Type B pancreatic cell (in vitro differentiated cells): ENCODE measurements around the gene IL24. TPM values are rescaled to one million over a fixed set of nuclear protein-coding genes. Genes with fewer than 3 reads are reported as not detected.

Experiments used
- DNase-seq: peaks from one replicate; pipeline ENCODE4 v3.0.0; 2021; ENCODE audit warnings: mixed read lengths; ENCODE audit not compliant: unreplicated experiment; ENCODE audit errors: extremely low spot score
- H3K27ac Mint-ChIP-seq: 2 replicates; pipeline ENCODE4 v1.8.0; 2021; ENCODE audit warnings: mild to moderate bottlenecking, mixed read lengths
- H3K27me3 Mint-ChIP-seq: 2 replicates; pipeline ENCODE4 v1.8.0; 2021; ENCODE audit warnings: mixed read lengths
- H3K36me3 Mint-ChIP-seq: 2 replicates; pipeline ENCODE4 v1.8.0; 2021; ENCODE audit warnings: mixed read lengths
- H3K4me1 Mint-ChIP-seq: one replicate; pipeline ENCODE4 v1.8.0; 2021; ENCODE audit warnings: mixed read lengths; ENCODE audit not compliant: unreplicated experiment
- H3K4me3 Mint-ChIP-seq: 2 replicates; pipeline ENCODE4 v1.8.0; 2021; ENCODE audit warnings: mild to moderate bottlenecking, mixed read lengths
- H3K9me3 Mint-ChIP-seq: 2 replicates; pipeline ENCODE4 v1.8.0; 2021; ENCODE audit warnings: mixed read lengths
- CTCF ChIP-seq: fragments of 200-600 bp; sonication (generic); conservative IDR thresholded peaks from 2 replicates; pipeline ENCODE4 v1.5.0; 2021; ENCODE audit warnings: antibody characterized with exemption, mild to moderate bottlenecking
- total RNA-seq: library from RNA; stranded (reverse); gene quantifications from 2 replicates; pipeline ENCODE4 v1.2.1, GENCODE V29; 2021; ENCODE audit warnings: low replicate concordance

The IL24 gene
- total RNA-seq, 1 donor from 2014 or later = not detected

- Mint-ChIP-seq H3K9me3 (no peaks in the 10 kb centered on the region), H3K27me3 (peaks cover 4% of the 10 kb centered on the region), H3K4me3 (no peak overlapping the region), H3K27ac (no peak overlapping the region), H3K36me3 (no peaks in the 10 kb centered on the region), H3K4me1 (no peaks in the 10 kb centered on the region)
- DNase-seq = no peak
- TF ChIP-seq CTCF = peak; percentile 27
These were observed 34.5 kb downstream of the IL24 start for GRCh38 chr1:206931709-206932108.

GRCh38 chr1:206932177-206932576 lies 34.9 kb downstream of the IL24 start:
- peaks cover 4% of the 10 kb centered on the region for H3K27me3 Mint-ChIP-seq
- no peaks in the 10 kb centered on the region for H3K9me3 Mint-ChIP-seq
- no peak overlapping the region for H3K27ac Mint-ChIP-seq
- no peak for TF ChIP-seq CTCF
- H3K4me1 Mint-ChIP-seq = no peaks in the 10 kb centered on the region
- no peaks in the 10 kb centered on the region for H3K36me3 Mint-ChIP-seq
- no peak for DNase-seq
- no peak overlapping the region for H3K4me3 Mint-ChIP-seq

- Mint-ChIP-seq H3K36me3 (no peaks in the 10 kb centered on the region), H3K4me3 (no peak overlapping the region)
These were observed 36.2 kb downstream of the IL24 start for GRCh38 chr1:206933333-206933945.

GRCh38 chr1:206935491-206936067 lies 38.3 kb downstream of the IL24 start:
- no peaks in the 10 kb centered on the region for H3K9me3 Mint-ChIP-seq
- peaks cover 4% of the 10 kb centered on the region for H3K27me3 Mint-ChIP-seq
- H3K4me3 Mint-ChIP-seq = no peak overlapping the region
- no peaks in the 10 kb centered on the region for H3K36me3 Mint-ChIP-seq
- DNase-seq = no peak
- H3K4me1 Mint-ChIP-seq = no peaks in the 10 kb centered on the region
- peak; percentile 70 for TF ChIP-seq CTCF
- no peak overlapping the region for H3K27ac Mint-ChIP-seq

More at GRCh38 chr1:206933333-206933945, 36.2 kb downstream of the IL24 start:
- peak; percentile 69 for TF ChIP-seq CTCF
- Mint-ChIP-seq H3K4me1 (no peaks in the 10 kb centered on the region), H3K27me3 (peaks cover 4% of the 10 kb centered on the region), H3K27ac (no peak overlapping the region), H3K9me3 (no peaks in the 10 kb centered on the region)
- DNase-seq = no peak

- no peak overlapping the region for H3K27ac Mint-ChIP-seq
- DNase-seq = no peak
- no peaks in the 10 kb centered on the region for H3K27me3 Mint-ChIP-seq
- H3K9me3 Mint-ChIP-seq = no peaks in the 10 kb centered on the region
- no peaks in the 10 kb centered on the region for H3K4me1 Mint-ChIP-seq
- no peaks in the 10 kb centered on the region for H3K36me3 Mint-ChIP-seq
- no peak overlapping the region for H3K4me3 Mint-ChIP-seq
- TF ChIP-seq CTCF = no peak
These were observed 40.2 kb downstream of the IL24 start for GRCh38 chr1:206937425-206937824.
